Measurements from ENCODE around the gene RFWD3.

DNA sequence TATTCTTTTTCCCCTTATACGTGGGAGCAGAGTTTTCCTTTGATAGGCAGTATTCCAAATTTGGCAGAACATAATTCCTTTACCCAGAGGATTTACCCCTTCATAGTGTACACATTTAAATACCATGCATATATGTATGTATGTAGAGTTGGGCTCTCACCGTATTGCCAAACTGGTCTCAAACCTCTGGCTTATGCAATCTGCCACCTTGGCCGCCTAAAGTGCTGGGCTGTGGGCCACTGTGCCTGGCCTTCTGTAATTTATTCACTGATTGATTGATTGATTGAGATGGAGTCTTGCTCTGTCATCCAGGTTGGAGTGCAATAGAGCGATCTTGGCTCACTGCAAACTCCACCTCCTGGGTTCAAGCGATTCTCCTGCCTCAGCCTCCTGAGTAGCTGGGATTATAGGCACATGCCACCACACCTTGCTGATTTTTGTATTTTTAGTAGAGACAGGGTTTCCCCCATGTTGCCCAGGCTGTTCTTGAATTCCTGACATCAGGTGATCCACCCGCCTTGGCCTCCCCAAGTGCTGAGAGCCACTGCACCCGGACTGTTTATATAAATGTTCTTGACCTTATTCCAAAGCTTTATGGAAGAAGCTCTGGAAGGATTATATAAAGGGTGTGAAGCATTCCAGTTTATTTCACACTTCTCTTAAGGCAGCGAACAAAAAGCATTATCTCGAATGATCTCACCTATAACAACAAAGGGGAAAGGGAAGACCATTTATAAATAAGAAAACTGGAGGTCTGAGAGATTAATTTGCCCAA, 74.6 kb downstream of the RFWD3 start:
- TF ChIP-seq, protein P1, sequence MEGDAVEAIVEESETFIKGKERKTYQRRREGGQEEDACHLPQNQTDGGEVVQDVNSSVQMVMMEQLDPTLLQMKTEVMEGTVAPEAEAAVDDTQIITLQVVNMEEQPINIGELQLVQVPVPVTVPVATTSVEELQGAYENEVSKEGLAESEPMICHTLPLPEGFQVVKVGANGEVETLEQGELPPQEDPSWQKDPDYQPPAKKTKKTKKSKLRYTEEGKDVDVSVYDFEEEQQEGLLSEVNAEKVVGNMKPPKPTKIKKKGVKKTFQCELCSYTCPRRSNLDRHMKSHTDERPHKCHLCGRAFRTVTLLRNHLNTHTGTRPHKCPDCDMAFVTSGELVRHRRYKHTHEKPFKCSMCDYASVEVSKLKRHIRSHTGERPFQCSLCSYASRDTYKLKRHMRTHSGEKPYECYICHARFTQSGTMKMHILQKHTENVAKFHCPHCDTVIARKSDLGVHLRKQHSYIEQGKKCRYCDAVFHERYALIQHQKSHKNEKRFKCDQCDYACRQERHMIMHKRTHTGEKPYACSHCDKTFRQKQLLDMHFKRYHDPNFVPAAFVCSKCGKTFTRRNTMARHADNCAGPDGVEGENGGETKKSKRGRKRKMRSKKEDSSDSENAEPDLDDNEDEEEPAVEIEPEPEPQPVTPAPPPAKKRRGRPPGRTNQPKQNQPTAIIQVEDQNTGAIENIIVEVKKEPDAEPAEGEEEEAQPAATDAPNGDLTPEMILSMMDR (IDR thresholded peaks at IDR 0.05): no peak
- TF ChIP-seq POLR2A (IDR thresholded peaks at IDR 0.05): no peak

Data from testis (tissue), 2 donors.